Stimulated activated naive B cell treated with anti-CD40 and anti-IgM and Interleukin-4, amounts not matched to agents 10 μg/mL and 1 μg/mL and 100 μg/mL, for 72 hours (primary cell): Measurements from ENCODE around the gene SNAPC3.

Experiments
- ATAC-seq, 2 donors: fragments of 150-1000 bp; cut with Tn5 transposase; replicated peaks; 2 replicates each; pipeline ENCODE4 v1.10.0; 2021; ENCODE audit warnings: moderate library complexity in 1 of 2
- DNase-seq: peaks from one replicate; pipeline ENCODE4 v3.0.0; 2021
- H3K27ac Mint-ChIP-seq: one replicate; pipeline ENCODE4 v1.8.0; 2022; ENCODE audit warnings: mild to moderate bottlenecking, mixed read lengths
- H3K27me3 Mint-ChIP-seq, 2 donors: one replicate each; pipeline ENCODE4 v1.8.0; 2022; ENCODE audit warnings: mixed read lengths in 2 of 2
- H3K36me3 Mint-ChIP-seq, 2 donors: one replicate each; pipeline ENCODE4 v1.8.0; 2022; ENCODE audit warnings: mixed read lengths in 2 of 2, mild to moderate bottlenecking in 1 of 2
- H3K4me1 Mint-ChIP-seq, 2 donors: one replicate each; pipeline ENCODE4 v1.8.0; 2022; ENCODE audit warnings: mixed read lengths in 2 of 2, mild to moderate bottlenecking in 1 of 2
- H3K4me3 Mint-ChIP-seq, 2 donors: one replicate each; pipeline ENCODE4 v1.8.0; 2022; ENCODE audit warnings: mild to moderate bottlenecking in 2 of 2, mixed read lengths in 2 of 2, moderate library complexity in 1 of 2
- H3K9me3 Mint-ChIP-seq, 2 donors: one replicate each; pipeline ENCODE4 v1.8.0; 2022; ENCODE audit warnings: mixed read lengths in 2 of 2, mild to moderate bottlenecking in 1 of 2

The SNAPC3 gene

DNA sequence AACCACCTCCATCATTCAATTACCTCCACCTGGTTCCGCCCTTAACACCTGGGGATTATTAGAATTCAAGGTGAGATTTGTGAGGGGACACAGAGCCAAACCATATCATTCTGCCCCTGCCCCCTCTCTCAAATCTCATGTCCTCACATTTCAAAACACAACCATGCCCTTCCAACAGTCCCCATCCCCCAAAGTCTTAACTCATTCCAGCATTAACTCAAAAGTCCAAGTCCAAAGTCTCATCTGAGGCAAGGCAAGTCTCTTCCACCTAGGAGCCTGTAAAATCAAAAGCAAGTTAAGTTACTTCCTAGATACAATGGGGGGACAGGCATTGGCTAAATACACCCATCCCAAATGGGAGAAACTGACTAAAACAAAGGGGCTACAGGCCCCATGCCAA, 69.3 kb downstream of the SNAPC3 start:
- no peak for DNase-seq
- Mint-ChIP-seq H3K27ac (peak overlapping the region; percentile 17), H3K36me3 (peaks cover 25 to 47% of the 10 kb centered on the region in 2 donors), H3K4me3 (no peak overlapping the region), H3K27me3 (no peaks in the 10 kb centered on the region), H3K9me3 (peaks cover 7 to 12% of the 10 kb centered on the region in 2 donors), H3K4me1 (peaks cover 14 to 18% of the 10 kb centered on the region in 2 donors)
- ATAC-seq = no peak

DNA sequence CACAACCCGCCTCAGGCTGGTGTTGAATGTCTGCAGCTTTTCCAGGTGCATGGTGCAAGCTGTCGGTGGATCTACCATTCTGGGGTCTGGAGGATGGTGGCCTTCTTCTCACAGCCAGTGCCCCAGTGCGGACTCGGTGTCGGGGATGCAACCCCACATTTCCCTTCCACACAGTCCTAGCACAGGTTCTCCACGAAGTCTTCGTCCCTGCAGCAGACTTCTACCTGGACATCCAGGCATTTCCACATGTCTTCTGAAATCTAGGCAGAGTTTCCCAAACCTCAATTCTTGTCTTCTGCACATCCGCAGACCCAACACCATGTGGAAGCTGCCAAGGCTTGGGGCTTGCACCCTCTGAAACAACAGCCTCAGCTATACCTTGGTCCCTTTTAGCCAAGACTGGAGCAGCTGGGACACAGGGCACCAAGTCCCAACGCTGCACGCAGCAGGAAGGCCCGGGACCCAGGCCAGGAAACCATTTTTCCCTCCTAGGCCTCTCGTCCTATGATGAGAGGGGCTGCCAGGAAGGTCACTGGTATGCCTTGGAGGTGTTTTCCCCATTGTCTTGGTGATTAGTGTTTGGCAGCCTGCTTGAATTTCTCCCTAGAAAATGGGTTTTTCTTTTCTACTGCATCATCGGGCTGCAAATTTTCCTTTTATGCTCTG, 69.9 kb downstream of the SNAPC3 start:
- Mint-ChIP-seq H3K4me1 (peaks cover 14 to 18% of the 10 kb centered on the region in 2 donors), H3K27ac (no peak overlapping the region), H3K36me3 (peaks cover 26 to 43% of the 10 kb centered on the region in 2 donors), H3K4me3 (no peak overlapping the region), H3K27me3 (no peaks in the 10 kb centered on the region), H3K9me3 (peaks cover 7 to 12% of the 10 kb centered on the region in 2 donors)
- no peak for ATAC-seq
- no peak for DNase-seq

DNA sequence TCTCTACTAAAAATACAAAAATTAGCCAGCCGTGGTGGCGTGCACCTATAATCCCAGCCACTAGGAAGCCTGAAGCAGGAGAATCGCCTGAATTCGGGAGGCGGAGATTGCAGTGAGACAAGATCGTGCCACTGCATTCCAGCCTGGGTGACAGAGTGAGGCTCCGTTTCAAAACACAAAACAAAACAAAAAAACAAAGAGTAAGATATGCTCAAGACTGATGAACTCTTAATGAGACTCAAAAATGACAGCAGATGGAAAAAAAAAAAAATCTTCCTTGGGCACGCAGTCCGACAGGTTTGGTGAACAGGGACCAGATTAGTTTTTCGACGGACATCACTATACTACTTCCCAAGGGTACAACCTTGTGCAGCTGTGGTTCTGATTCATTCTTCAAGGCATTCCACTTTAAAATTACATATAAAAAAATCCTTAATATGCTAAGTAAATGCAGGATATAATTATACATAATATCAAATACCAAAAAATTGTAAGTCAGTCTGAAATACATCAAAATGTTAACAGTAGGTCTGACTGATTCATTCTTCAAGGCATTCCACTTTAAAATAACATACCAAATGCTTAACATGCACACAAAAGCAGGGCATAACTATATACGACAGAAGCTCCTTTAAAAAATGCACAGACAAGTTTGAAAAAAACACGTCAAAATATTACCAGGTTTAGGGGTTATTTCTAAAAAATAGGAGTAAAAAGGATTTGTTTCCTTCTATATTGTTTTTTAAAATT, 75.7 kb downstream of the SNAPC3 start:
- Mint-ChIP-seq H3K27ac (no peak overlapping the region), H3K4me3 (no peak overlapping the region), H3K4me1 (peaks cover 6 to 22% of the 10 kb centered on the region in 2 donors), H3K27me3 (no peaks in the 10 kb centered on the region), H3K9me3 (peaks cover 0 to 2% of the 10 kb centered on the region in 2 donors), H3K36me3 (peaks cover 15 to 34% of the 10 kb centered on the region in 2 donors)
- ATAC-seq (no peak), DNase-seq (no peak)

GRCh38 chr9:15499139-15499538, 76.5 kb downstream of the SNAPC3 start:
- H3K4me3 Mint-ChIP-seq = no peak overlapping the region
- no peaks in the 10 kb centered on the region for H3K27me3 Mint-ChIP-seq
- no peak overlapping the region for H3K27ac Mint-ChIP-seq
- ATAC-seq = no peak
- DNase-seq = no peak
- H3K36me3 Mint-ChIP-seq = peaks cover 14 to 32% of the 10 kb centered on the region in 2 donors
- H3K4me1 Mint-ChIP-seq = peaks cover 3 to 21% of the 10 kb centered on the region in 2 donors
- no peaks in the 10 kb centered on the region for H3K9me3 Mint-ChIP-seq

DNA sequence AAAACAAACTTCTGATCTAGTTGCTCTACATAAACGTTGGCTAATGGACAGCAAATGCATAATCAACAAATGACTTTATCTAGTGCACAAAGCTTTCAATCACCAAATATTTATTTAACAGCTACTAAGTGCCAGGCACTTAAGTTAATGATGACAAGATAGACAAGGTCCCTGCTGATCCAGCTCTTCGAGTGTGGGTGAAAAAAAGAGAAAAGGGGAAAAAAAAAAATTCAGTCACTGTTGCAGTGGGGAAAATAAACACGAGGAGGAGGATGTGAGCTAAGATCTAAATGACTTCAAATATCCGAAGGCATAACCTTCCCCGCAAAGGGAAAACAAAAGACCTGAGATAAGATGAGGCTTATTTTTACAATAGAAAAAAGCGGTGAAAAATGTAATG, 78.5 kb downstream of the SNAPC3 start:
- no peak for ATAC-seq
- no peaks in the 10 kb centered on the region for H3K9me3 Mint-ChIP-seq
- H3K4me1 Mint-ChIP-seq = peaks cover 6 to 20% of the 10 kb centered on the region in 2 donors
- no peak overlapping the region for H3K4me3 Mint-ChIP-seq
- no peaks in the 10 kb centered on the region for H3K27me3 Mint-ChIP-seq
- H3K36me3 Mint-ChIP-seq = peaks cover 11 to 29% of the 10 kb centered on the region in 2 donors
- DNase-seq = no peak
- H3K27ac Mint-ChIP-seq = peak overlapping the region; percentile 63

- peaks cover 13 to 32% of the 10 kb centered on the region in 2 donors for H3K36me3 Mint-ChIP-seq
- no peak overlapping the region for H3K4me3 Mint-ChIP-seq
- H3K27ac Mint-ChIP-seq = no peak overlapping the region
- DNase-seq (no peak), ATAC-seq (no peak)
- no peaks in the 10 kb centered on the region for H3K27me3 Mint-ChIP-seq
- H3K4me1 Mint-ChIP-seq = peaks cover 11 to 27% of the 10 kb centered on the region in 2 donors
- H3K9me3 Mint-ChIP-seq = no peaks in the 10 kb centered on the region
Observed at GRCh38 chr9:15501803-15502202, 79.1 kb downstream of the SNAPC3 start.

- peaks cover 29 to 52% of the 10 kb centered on the region in 2 donors for H3K4me1 Mint-ChIP-seq
- H3K27me3 Mint-ChIP-seq = no peaks in the 10 kb centered on the region
- no peaks in the 10 kb centered on the region for H3K9me3 Mint-ChIP-seq
- no peak for ATAC-seq
- H3K27ac Mint-ChIP-seq = no peak overlapping the region
- peaks cover 16 to 36% of the 10 kb centered on the region in 2 donors for H3K36me3 Mint-ChIP-seq
- no peak for DNase-seq
- H3K4me3 Mint-ChIP-seq = no peak overlapping the region
Observed at GRCh38 chr9:15505921-15506320, 83.2 kb downstream of the SNAPC3 start.

DNA sequence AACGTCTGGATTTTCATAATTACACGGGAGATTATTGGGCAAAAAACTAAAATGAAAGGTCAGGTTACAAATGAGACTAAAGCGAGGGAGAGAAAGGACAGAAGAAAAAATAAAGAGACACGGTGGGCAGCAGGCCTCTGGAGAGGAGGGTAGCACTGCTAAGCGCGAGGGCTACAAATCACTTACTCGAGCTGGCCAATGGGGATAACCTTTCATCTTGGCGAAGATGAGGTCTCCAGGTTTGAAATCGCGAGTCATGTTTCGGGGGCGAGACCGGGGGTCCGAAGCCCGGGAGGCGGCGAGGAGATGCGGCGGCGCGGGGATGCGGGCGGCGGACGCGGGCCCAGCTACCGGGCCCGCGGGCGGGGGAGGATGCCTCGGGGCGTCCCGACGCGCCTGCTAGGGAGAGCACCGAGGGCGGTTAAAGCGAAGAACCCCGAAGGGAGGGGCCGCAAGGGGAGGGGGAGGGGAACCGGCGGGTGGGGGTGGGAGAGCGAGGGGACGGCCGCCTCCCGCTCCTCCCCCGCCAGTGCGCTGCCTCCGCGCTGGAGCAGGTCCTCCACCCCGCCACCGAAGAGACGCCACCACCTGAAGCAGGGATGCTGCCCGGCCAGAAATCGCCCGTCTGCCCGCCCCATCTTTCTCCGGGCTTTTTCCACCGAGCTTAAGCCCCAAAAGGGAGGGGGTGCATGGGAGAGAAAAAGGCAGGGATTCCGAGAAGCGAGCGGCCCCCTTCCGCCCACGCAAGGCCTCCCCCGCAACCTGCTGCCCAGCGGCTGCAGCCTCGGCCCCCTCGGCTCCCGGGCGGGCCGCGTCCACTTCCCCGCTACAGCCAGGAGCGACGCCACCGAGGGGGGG, 87.5 kb downstream of the SNAPC3 start:
- Mint-ChIP-seq H3K27ac (peak overlapping the region; percentile 98), H3K4me1 (peaks cover 40 to 61% of the 10 kb centered on the region in 2 donors), H3K9me3 (no peaks in the 10 kb centered on the region), H3K27me3 (no peaks in the 10 kb centered on the region), H3K4me3 (peak overlapping the region; percentile 89 to 98), H3K36me3 (peaks cover 12 to 27% of the 10 kb centered on the region in 2 donors)
- DNase-seq (peak; percentile 44), ATAC-seq (peak; percentile 58)

DNA sequence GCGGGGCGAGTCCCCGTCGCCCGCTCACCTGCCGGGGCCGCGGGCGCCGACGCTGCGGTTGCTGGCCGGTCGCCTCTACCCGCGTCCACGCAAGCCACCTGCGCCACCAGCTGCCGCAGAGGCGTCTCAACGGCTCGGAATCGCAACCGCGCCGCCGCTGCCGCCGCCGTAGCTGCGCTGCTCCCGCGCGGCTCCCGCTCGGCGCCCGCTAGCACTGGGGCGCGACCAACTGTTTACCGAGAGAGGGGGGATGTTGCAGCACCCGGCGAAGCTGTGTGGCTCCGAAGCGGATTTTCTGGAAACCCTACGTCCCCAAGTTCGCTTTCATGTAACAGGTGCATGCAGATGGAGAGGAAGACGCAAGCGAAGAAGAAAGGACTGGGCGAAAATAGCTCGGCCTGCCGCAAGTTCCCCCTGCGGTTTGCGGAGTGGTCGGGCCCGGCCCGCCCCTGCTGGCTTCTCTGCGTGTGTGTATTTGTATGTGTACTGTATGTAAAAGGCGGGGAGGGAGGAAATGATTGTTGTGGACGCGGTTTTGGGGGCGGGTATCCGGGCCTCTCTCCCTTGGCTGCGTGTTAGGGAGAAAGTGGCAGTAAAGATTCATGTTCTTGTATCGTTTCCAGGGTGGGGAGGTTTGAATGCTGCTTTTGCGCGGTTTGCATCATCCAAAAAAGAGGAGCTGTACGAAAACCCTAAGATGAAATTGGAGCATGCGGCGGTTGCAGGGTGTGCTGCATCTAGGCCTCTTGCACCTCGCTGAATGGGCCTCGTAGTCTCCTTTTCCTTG, 88.3 kb downstream of the SNAPC3 start, which contains the start of gene PSIP1:
PSIP1 (minus strand) TSS at position 182 of the 787 bp plus-strand sequence. CDS start 782 bp downstream, outside the sequence.
- DNase-seq = peak; percentile 80
- Mint-ChIP-seq H3K27ac (peak within 1 kb of the TSS; percentile 100), H3K4me3 (peak within 1 kb of the TSS; percentile 89 to 98), H3K4me1 (peaks cover 38 to 57% of the 10 kb centered on the region in 2 donors), H3K27me3 (no peaks in the 10 kb centered on the region), H3K9me3 (no peaks in the 10 kb centered on the region), H3K36me3 (peaks cover 12 to 23% of the 10 kb centered on the region in 2 donors)
- ATAC-seq = peak; percentile 83 to 84
